ENCODE data around the gene PPP3CA.

PPP3CA gene

DNA sequence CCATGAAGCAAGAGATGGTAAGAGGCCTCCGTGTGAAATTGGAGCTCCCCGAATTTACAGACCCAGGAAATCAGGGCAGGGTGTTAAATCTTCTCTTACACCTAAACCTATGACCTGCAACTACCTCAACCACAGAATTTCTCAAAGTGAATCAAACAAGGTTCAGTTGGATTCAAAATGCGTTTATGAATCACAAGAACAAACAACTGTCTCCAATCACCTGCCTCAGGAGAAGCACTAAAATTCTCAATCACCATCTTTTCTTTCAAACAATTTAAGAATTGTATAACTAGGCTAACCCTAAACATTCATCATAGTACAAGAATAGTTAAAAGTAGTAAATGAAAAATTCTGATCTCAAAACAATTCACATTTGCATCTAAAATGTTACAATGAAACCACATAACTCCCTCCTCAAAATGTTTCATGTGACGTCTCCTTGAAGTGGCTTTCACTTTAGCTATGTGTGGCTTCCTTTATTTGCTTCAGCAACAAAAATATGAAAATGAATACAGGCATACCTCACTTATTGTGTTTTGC, 19.2 kb downstream of the PPP3CA start:
- Mint-ChIP-seq H3K4me1 (peaks cover 43% of the 10 kb centered on the region), H3K27me3 (ENCODE audit: low read depth, poor library complexity) (peaks cover 4% of the 10 kb centered on the region), H3K36me3 (ENCODE audit: low read depth) (peaks cover 19% of the 10 kb centered on the region), H3K27ac (peak overlapping the region; percentile 90), H3K9me3 (peaks cover 11% of the 10 kb centered on the region), H3K4me3 (peak overlapping the region; percentile 14)
- TF ChIP-seq, protein P1, sequence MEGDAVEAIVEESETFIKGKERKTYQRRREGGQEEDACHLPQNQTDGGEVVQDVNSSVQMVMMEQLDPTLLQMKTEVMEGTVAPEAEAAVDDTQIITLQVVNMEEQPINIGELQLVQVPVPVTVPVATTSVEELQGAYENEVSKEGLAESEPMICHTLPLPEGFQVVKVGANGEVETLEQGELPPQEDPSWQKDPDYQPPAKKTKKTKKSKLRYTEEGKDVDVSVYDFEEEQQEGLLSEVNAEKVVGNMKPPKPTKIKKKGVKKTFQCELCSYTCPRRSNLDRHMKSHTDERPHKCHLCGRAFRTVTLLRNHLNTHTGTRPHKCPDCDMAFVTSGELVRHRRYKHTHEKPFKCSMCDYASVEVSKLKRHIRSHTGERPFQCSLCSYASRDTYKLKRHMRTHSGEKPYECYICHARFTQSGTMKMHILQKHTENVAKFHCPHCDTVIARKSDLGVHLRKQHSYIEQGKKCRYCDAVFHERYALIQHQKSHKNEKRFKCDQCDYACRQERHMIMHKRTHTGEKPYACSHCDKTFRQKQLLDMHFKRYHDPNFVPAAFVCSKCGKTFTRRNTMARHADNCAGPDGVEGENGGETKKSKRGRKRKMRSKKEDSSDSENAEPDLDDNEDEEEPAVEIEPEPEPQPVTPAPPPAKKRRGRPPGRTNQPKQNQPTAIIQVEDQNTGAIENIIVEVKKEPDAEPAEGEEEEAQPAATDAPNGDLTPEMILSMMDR (IDR thresholded peaks at IDR 0.05), result no peak
- no peak for DNase-seq

DNA sequence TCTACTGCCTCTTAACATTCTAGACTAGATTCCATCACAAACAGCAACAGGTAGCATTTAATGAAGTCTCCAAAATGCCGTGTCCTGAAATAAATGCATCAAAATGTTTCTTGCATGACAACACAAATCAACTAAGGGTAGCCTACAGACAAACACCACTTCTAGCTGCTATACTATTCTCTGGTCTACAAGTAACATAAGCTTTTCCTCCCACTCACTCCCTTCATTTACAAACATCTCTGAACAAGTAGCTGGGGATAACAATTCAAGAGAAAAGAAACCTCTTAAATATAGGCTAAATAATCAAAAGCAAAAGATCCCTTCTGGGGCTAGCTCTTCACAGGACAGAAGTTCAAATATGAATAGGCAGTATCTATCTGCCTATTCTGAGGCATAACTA, 20.8 kb downstream of the PPP3CA start:
- peaks cover 43% of the 10 kb centered on the region for H3K4me1 Mint-ChIP-seq
- peaks cover 11% of the 10 kb centered on the region for H3K9me3 Mint-ChIP-seq
- DNase-seq, result no peak
- H3K36me3 Mint-ChIP-seq (ENCODE audit: low read depth), result peaks cover 14% of the 10 kb centered on the region
- peaks cover 4% of the 10 kb centered on the region for H3K27me3 Mint-ChIP-seq (ENCODE audit: low read depth, poor library complexity)
- TF ChIP-seq, protein P1 (IDR thresholded peaks at IDR 0.05), result no peak
- H3K4me3 Mint-ChIP-seq, result peak overlapping the region; percentile 33
- H3K27ac Mint-ChIP-seq, result peak overlapping the region; percentile 49

DNA sequence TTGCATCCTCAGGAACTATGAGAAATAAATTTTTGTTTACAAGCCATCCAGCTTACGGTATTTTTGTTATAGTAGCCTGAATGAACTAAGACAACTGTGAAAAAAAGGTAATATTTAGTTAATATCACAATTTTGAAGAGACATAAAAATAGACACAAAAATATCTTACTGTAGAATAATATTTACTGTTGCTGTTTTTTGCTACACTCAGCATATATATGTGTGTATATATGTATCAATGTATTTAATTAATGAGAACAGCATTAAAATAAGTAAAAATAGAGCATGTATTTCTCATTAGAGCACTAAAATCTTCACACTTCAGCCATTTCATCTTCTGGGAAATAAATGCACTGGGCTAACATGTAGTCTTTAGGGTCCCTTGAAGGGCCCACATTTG, 24.6 kb downstream of the PPP3CA start:
- Mint-ChIP-seq H3K27ac (no peak overlapping the region), H3K4me3 (no peak overlapping the region), H3K36me3 (ENCODE audit: low read depth) (no peaks in the 10 kb centered on the region), H3K4me1 (peaks cover 30% of the 10 kb centered on the region), H3K27me3 (ENCODE audit: low read depth, poor library complexity) (peaks cover 4% of the 10 kb centered on the region), H3K9me3 (no peaks in the 10 kb centered on the region)
- TF ChIP-seq, protein P1 (IDR thresholded peaks at IDR 0.05), result no peak
- DNase-seq, result no peak

DNA sequence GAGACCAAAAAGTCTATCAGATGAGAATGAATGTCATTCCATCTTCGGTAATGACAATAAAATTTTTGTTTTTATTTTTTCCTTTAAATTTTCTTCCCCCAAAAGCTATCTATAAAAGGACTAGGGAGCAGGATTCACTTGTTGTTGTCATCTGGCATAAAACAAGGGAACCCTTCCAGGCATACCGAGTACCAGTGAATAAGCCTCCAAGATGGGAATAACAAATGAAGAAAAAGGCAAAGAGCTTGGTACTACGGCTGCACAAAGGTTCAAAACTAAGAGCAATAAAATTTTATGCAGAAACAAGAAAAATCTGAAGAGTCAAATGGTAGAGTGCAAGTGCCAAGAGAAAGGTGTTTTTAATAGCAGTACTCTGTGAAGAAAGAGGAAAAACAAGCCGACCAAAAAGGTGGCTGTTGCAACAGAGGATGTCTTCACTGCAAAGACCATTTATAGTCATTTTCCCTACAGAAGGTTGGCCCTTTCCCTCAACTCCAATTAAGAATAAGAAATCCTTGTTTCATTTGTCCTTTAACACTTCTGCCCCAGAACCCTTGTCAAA, 25.8 kb downstream of the PPP3CA start:
- no peak for DNase-seq
- Mint-ChIP-seq H3K9me3 (no peaks in the 10 kb centered on the region), H3K27me3 (ENCODE audit: low read depth, poor library complexity) (peaks cover 2% of the 10 kb centered on the region), H3K27ac (no peak overlapping the region), H3K4me3 (no peak overlapping the region), H3K36me3 (ENCODE audit: low read depth) (no peaks in the 10 kb centered on the region), H3K4me1 (peaks cover 19% of the 10 kb centered on the region)
- TF ChIP-seq, protein P1 (IDR thresholded peaks at IDR 0.05), result no peak

DNA sequence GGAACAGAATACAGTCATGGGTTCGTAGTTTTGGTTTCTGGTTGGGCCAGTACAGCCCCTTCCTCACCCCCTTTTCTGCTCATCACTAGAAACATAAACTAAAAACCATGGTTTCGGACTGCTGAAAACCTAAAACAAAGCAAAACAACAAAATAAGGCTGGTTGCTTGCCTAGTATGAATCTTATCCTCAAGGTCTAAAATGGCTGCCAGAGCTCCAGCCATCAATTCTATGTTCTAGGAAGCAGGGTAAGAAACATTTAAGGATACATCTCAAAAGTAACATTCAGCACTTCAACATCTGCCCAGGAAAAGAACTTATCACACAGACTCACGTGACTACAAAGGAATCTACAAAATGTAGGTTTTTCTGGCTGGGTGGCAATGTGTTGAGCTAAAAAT, 31.5 kb downstream of the PPP3CA start:
- H3K27ac Mint-ChIP-seq, result no peak overlapping the region
- no peaks in the 10 kb centered on the region for H3K27me3 Mint-ChIP-seq (ENCODE audit: low read depth, poor library complexity)
- DNase-seq, result no peak
- H3K4me1 Mint-ChIP-seq, result no peaks in the 10 kb centered on the region
- H3K9me3 Mint-ChIP-seq, result peaks cover 16% of the 10 kb centered on the region
- H3K4me3 Mint-ChIP-seq, result no peak overlapping the region
- TF ChIP-seq, protein P1 (IDR thresholded peaks at IDR 0.05), result no peak
- peaks cover 11% of the 10 kb centered on the region for H3K36me3 Mint-ChIP-seq (ENCODE audit: low read depth)

DNA sequence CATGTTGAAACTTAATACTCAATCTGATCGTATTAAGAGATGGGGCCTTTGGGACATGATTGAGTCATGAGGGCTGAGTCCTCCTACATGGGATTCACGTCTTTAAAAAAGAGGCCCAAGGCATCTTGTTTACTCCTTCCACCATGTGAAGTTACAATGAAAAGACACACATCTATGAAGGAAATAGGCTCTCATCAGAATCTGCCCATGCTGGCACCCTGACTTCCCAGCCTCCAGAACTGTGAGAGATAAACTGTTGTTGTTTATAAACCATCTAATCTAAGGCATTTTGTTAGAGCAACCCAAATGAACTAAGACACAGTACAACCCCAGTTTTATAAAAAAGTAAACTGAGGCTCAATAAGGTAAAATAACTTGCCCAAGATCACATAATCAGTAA, 32.3 kb downstream of the PPP3CA start:
- TF ChIP-seq, protein P1 (IDR thresholded peaks at IDR 0.05), result no peak
- Mint-ChIP-seq H3K4me1 (no peaks in the 10 kb centered on the region), H3K27ac (no peak overlapping the region), H3K9me3 (peaks cover 16% of the 10 kb centered on the region), H3K36me3 (ENCODE audit: low read depth) (peaks cover 11% of the 10 kb centered on the region), H3K27me3 (ENCODE audit: low read depth, poor library complexity) (no peaks in the 10 kb centered on the region), H3K4me3 (no peak overlapping the region)
- DNase-seq, result no peak
